ENCODE results near the gene NRCAM. TPM values are rescaled to one million over a fixed set of nuclear protein-coding genes. Genes with fewer than 3 reads are reported as not detected.

Gene NRCAM
- total and polyA plus RNA-seq, 10 of the 15 experiments (the other 5 are each of a cell fraction or from before 2014, with no cell fraction given), result 0.30 to 2.0 (median 1.0) TPM

GRCh38 chr7:108441392-108441955 lies 14.8 kb downstream of the NRCAM start:
- SMC1A ChIA-PET (ENCODE audit: uncharacterized antibody, unreplicated experiment), result interaction anchor here (0.7 to 3.1 kb wide), 4 partner anchors 11 to 57 kb away, joined by 3 to 12 read pairs (median 4); partner anchors contain the start of gene NRCAM
- ATAC-seq (no peak), DNase-seq (ENCODE audit: low read depth, low spot score) (no peak), FAIRE-seq (no peak)
- Histone ChIP-seq H3K27me3 (replicated peaks in 1 of 2; ENCODE audit: control insufficient read depth in 2 of 2, insufficient read depth in 2 of 2, low read length in 1 of 2) (no peaks in the 10 kb centered on the region), H3K9ac (ENCODE audit: control insufficient read depth, insufficient read depth, low read length) (no peak overlapping the region), H3K27ac (ENCODE audit: control insufficient read depth, insufficient read depth) (no peak overlapping the region), H3K4me3 (no peak overlapping the region), H3K4me2 (ENCODE audit: control insufficient read depth, insufficient read depth) (no peak overlapping the region), H3K4me1 (ENCODE audit: control insufficient read depth, insufficient read depth, low read length) (no peaks in the 10 kb centered on the region), H4K20me1 (ENCODE audit: control insufficient read depth, insufficient read depth) (no peaks in the 10 kb centered on the region), H3K9me3 (replicated peaks; ENCODE audit: control insufficient read depth, insufficient read depth, low read length) (no peaks in the 10 kb centered on the region), H3K79me2 (ENCODE audit: control insufficient read depth, insufficient read depth, low read length) (no peaks in the 10 kb centered on the region), H2AFZ (ENCODE audit: control insufficient read depth, low read depth, low read length) (no peak overlapping the region), H3K36me3 (ENCODE audit: control insufficient read depth in 2 of 2, insufficient read depth in 2 of 2, low read length in 1 of 2) (no peaks in the 10 kb centered on the region)
- BruUV-seq (replicated peaks), result no TSS peak
- 43% methylated on average over 4 of the region's 4 CpGs for WGBS (ENCODE audit: insufficient coverage, insufficient replicate concordance, low lambda C conversion rate, missing lambda C conversion rate)
- POLR2A ChIA-PET, result no interaction called here
- CTCF ChIA-PET, result no interaction called here
- intact Hi-C loops (cut with micrococcal nuclease; ENCODE audit: unreplicated experiment), result no loop called here
- in situ Hi-C loops (cut with MboI), result no loop called here
- no peak for TF ChIP-seq CBX3 (IDR thresholded peaks at IDR 0.05; ENCODE audit: borderline replicate concordance, low read depth)
- TF ChIP-seq MTA2 (IDR thresholded peaks at IDR 0.05; ENCODE audit: low read depth), result no peak
- TF ChIP-seq ZNF24 (IDR thresholded peaks at IDR 0.05), result no peak
- no peak for TF ChIP-seq ZBTB40 (IDR thresholded peaks at IDR 0.05; ENCODE audit: borderline replicate concordance)
- no peak for TF ChIP-seq NR2C2 (IDR thresholded peaks at IDR 0.05; ENCODE audit: borderline replicate concordance, control insufficient read depth, insufficient read length, low read depth)
- TF ChIP-seq POLR2A (IDR thresholded peaks at IDR 0.05; ENCODE audit: low read depth, low read length), result no peak
- TF ChIP-seq ZSCAN29 (IDR thresholded peaks at IDR 0.05), result no peak
- TF ChIP-seq ZZZ3 (IDR thresholded peaks at IDR 0.05; ENCODE audit: control insufficient read depth, insufficient read length, low read depth), result no peak
- TF ChIP-seq MEF2A (IDR thresholded peaks at IDR 0.05; ENCODE audit: insufficient read depth, low read depth, low read length), result no peak
- no peak for TF ChIP-seq MYB (IDR thresholded peaks at IDR 0.05; ENCODE audit: borderline replicate concordance, low read depth, low read length)
- TF ChIP-seq, protein P1, sequence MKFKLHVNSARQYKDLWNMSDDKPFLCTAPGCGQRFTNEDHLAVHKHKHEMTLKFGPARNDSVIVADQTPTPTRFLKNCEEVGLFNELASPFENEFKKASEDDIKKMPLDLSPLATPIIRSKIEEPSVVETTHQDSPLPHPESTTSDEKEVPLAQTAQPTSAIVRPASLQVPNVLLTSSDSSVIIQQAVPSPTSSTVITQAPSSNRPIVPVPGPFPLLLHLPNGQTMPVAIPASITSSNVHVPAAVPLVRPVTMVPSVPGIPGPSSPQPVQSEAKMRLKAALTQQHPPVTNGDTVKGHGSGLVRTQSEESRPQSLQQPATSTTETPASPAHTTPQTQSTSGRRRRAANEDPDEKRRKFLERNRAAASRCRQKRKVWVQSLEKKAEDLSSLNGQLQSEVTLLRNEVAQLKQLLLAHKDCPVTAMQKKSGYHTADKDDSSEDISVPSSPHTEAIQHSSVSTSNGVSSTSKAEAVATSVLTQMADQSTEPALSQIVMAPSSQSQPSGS (IDR thresholded peaks at IDR 0.05; ENCODE audit: low read length), result no peak
- TF ChIP-seq ATF7 (IDR thresholded peaks at IDR 0.05; ENCODE audit: low read depth), result no peak
- no peak for TF ChIP-seq BCL11A (IDR thresholded peaks at IDR 0.05; ENCODE audit: low read depth, low read length)
- no peak for TF ChIP-seq ASH2L (IDR thresholded peaks at IDR 0.05; ENCODE audit: borderline replicate concordance, low read depth)
- RAD21 ChIA-PET (ENCODE audit: unreplicated experiment), result interaction anchor here (0.6 kb wide), 1 partner anchor 55 kb away, joined by 3 read pairs; no protein-coding TSS in a partner anchor
